Lower lobe of right lung (tissue), 2 donors: ENCODE results near the gene ZNRF2. TPM values are rescaled to one million over a fixed set of nuclear protein-coding genes. Genes with fewer than 3 reads are reported as not detected.

Experiments
- ATAC-seq, 2 donors: fragments of 200-7000 bp; cut with Tn5 transposase; one replicate each; pipeline ENCODE4 v1.9.1; 2020 to 2022; ENCODE audit warnings: mild to moderate bottlenecking in 2 of 2, moderate library complexity in 2 of 2
- DNase-seq: peaks from one replicate; pipeline ENCODE4 v3.0.0-alpha.2; 2020
- H3K27ac ChIP-seq: fragments of 200-600 bp; one replicate; pipeline ENCODE4 v1.8.0; 2022
- H3K27me3 ChIP-seq: fragments of 200-600 bp; one replicate; pipeline ENCODE4 v1.8.0; 2022; ENCODE audit warnings: low read depth
- H3K36me3 ChIP-seq: fragments of 200-600 bp; one replicate; pipeline ENCODE4 v1.8.0; 2022; ENCODE audit warnings: mild to moderate bottlenecking
- H3K4me1 ChIP-seq: fragments of 200-600 bp; one replicate; pipeline ENCODE4 v1.8.0; 2022
- H3K4me3 ChIP-seq: fragments of 200-600 bp; one replicate; pipeline ENCODE4 v1.8.0; 2022; ENCODE audit warnings: mild to moderate bottlenecking
- H3K9me3 ChIP-seq: fragments of 200-600 bp; one replicate; pipeline ENCODE4 v1.8.0; 2022
- CTCF ChIP-seq: fragments of 200-600 bp; IDR thresholded peaks from one replicate; pipeline ENCODE4 v1.8.0; 2022; ENCODE audit warnings: antibody characterized with exemption, mild to moderate bottlenecking
- intact Hi-C: fragments of 100-400 bp; cut with DNase I; formaldehyde crosslinking; loops from one replicate; pipeline ENCODE4 v1.11.0; 2022
- total RNA-seq: library from RNA; stranded (reverse); fragmentation: NEBNext Ultra II Directional; extraction: Animal tissue kit (Norgen Biotek cat#: 25700); gene quantifications from one replicate; pipeline ENCODE4 v1.2.1, GENCODE V29; 2021
- donor health status: DM: no; HTN: yes; CAD: no; lungs with severe emphysema.

Gene ZNRF2
- total RNA-seq, 1 donor from 2014 or later: 26.6 TPM

- no peak for TF ChIP-seq CTCF
- no peak for DNase-seq
- no peaks in the 10 kb centered on the region for H3K9me3 ChIP-seq
- no peak for ATAC-seq
- intact Hi-C loops: no loop called here
- no peak overlapping the region for H3K27ac ChIP-seq
- H3K4me1 ChIP-seq: peaks cover 17% of the 10 kb centered on the region
- no peaks in the 10 kb centered on the region for H3K27me3 ChIP-seq
- no peaks in the 10 kb centered on the region for H3K36me3 ChIP-seq
- H3K4me3 ChIP-seq: no peak overlapping the region
Measured at GRCh38 chr7:30329716-30330115, 45.3 kb downstream of the ZNRF2 start.

GRCh38 chr7:30330134-30331111, 46.0 kb downstream of the ZNRF2 start:
- Histone ChIP-seq H3K9me3 (no peaks in the 10 kb centered on the region), H3K36me3 (no peaks in the 10 kb centered on the region), H3K4me3 (no peak overlapping the region), H3K27ac (no peak overlapping the region), H3K4me1 (peaks cover 18% of the 10 kb centered on the region), H3K27me3 (no peaks in the 10 kb centered on the region)
- intact Hi-C loops: no loop called here
- no peak for TF ChIP-seq CTCF
- ATAC-seq (peak; percentile 51 to 54), DNase-seq (no peak)

GRCh38 chr7:30331338-30331737, 46.9 kb downstream of the ZNRF2 start:
- H3K27ac ChIP-seq: no peak overlapping the region
- intact Hi-C loops: no loop called here
- TF ChIP-seq CTCF: no peak
- no peaks in the 10 kb centered on the region for H3K9me3 ChIP-seq
- DNase-seq (no peak), ATAC-seq (no peak)
- no peaks in the 10 kb centered on the region for H3K27me3 ChIP-seq
- H3K4me3 ChIP-seq: no peak overlapping the region
- no peaks in the 10 kb centered on the region for H3K36me3 ChIP-seq
- H3K4me1 ChIP-seq: peaks cover 20% of the 10 kb centered on the region

- Histone ChIP-seq H3K9me3 (no peaks in the 10 kb centered on the region), H3K27ac (no peak overlapping the region), H3K4me3 (no peak overlapping the region), H3K36me3 (no peaks in the 10 kb centered on the region), H3K27me3 (no peaks in the 10 kb centered on the region), H3K4me1 (peaks cover 20% of the 10 kb centered on the region)
- intact Hi-C loops: no loop called here
- ATAC-seq (no peak), DNase-seq (no peak)
- TF ChIP-seq CTCF: no peak
Measured at GRCh38 chr7:30332549-30332948, 48.2 kb downstream of the ZNRF2 start.

- peaks cover 15% of the 10 kb centered on the region for H3K4me1 ChIP-seq
- DNase-seq (no peak), ATAC-seq (peak in 1 of 2 donors; percentile 69)
- H3K4me3 ChIP-seq: no peak overlapping the region
- H3K9me3 ChIP-seq: no peaks in the 10 kb centered on the region
- no peaks in the 10 kb centered on the region for H3K36me3 ChIP-seq
- H3K27me3 ChIP-seq: no peaks in the 10 kb centered on the region
- intact Hi-C loops: no loop called here
- no peak overlapping the region for H3K27ac ChIP-seq
- TF ChIP-seq CTCF: no peak
Measured at GRCh38 chr7:30335763-30336487, 51.5 kb downstream of the ZNRF2 start.
